NCI-H1048 (cell line): ENCODE results near the gene EPHA2.
"Not testable (repeated sequence)": the region's sequence is repeated elsewhere in the genome, so short reads cannot be mapped to it uniquely, and the experiment has no call there.

Experiments
- DNase-seq: peaks from one replicate; lab custom pipeline; 2025; lab: John Stamatoyannopoulos, UW

Gene EPHA2

DNA sequence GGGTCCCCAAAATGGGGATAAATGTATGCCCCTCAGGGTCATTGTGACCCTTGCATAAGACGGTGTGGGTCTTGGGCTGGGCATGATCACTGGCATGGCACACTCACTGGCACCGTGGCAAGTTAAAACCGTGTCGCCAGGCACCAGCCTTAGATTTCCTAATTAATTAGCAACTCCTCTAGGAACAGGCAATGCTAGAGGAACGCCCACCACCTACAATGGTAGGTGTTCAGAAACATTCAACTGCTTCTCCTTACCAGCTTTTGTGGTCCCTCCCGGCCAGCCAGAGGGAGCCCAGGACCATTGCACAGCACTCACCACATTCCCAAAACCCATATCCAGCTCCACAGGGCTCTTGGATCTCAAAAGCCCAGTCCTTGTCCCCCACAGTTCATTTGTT lies 36.4 kb downstream of the EPHA2 start:
- no peak for DNase-seq

DNA sequence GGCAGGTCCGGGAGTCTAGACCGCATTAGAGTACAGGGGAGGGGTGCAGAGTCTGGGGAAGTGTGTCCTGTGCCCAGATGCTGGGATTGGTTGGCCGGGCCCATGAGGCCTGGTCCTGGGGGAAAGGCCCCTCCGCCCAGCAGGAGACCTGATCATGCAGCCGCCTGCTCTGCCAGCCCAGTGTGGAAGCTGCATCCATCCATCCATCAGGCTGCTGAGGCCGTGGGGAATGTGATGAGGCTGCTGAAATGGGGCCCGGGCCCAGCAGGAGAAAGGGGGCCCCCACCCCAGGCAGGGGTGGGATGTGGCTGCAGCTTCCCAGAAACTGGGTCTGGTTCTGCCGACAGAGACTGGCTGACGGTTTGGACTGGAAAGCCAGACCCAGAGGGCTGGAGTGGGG lies 37.2 kb downstream of the EPHA2 start:
- no peak for DNase-seq

DNA sequence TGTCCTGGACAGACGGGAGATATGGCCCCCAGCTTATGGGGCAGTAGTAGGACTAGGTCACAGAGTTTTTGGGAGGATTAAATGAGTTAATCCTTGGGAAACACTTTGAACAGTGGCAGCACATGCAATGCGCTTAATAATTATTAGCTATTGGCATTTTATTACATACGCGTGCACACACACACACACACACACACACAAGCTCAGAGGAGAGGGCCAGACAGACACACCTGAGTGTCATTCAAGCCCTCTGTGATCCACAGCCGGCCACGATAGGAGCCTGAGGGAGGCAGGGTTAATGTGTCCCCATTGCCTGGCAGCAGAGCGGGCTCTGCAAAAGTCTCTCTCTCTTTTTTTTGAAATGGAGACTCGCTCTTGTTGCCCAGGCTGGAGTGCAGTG lies 37.9 kb downstream of the EPHA2 start:
- DNase-seq = no peak

DNA sequence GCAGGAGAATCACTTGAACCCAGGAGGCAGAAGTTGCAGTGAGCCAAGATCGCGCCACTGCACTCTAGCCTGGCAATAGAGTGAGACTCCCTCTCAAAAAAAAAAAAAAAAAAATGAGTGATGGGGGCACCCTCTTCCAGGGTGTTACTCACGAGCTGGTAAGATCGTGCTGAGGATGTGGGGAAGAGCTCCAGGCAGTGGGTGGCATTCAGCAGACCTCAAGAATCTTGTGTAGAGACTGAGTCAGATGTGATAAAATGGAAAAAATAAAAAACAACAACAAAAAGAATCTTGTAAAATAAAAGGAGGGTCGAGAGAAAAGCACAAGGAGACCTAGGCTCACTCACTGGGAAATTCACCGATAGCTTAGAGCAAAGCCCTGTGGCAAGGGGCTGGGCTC lies 38.5 kb downstream of the EPHA2 start:
- no peak for DNase-seq

DNA sequence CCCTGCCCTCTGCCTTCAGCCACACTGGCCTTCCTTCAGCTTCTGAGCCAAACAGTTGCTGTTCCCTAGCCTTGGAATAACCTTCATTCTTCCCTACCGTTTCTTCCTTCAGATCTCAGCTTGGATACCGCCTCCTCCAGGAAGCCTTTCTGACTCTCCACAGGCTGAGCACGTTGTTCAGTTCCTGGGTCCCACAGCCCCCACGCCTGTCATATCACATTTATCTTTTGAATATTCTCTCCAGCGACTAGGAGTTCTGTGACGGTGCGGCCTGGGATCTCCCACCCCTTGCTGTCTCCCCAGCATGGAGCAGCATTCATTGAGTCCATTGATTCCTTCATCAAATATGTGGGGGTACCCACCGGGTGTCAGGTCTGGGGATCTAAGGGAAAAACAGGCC lies 39.2 kb downstream of the EPHA2 start:
- no peak for DNase-seq

DNA sequence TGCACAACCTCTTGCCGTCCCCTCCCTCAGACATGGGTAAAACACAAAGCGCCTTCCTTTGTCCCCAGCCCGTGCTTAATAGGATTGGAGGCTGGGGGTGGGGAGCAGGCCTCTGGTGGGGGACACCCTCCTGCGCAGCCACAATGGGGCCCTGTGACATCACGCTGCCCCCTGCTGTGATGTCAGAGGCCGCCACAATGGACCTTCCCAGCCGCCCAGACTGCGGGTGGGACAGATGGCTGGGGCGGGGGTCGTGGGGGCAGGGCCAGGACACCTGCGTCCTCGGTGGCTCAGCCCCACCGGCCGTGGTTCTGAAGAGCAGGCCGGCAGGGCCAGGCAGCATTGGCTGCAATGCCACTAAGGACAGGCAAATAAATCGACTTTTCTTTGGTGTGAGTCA lies 39.9 kb downstream of the EPHA2 start:
- no peak for DNase-seq

DNA sequence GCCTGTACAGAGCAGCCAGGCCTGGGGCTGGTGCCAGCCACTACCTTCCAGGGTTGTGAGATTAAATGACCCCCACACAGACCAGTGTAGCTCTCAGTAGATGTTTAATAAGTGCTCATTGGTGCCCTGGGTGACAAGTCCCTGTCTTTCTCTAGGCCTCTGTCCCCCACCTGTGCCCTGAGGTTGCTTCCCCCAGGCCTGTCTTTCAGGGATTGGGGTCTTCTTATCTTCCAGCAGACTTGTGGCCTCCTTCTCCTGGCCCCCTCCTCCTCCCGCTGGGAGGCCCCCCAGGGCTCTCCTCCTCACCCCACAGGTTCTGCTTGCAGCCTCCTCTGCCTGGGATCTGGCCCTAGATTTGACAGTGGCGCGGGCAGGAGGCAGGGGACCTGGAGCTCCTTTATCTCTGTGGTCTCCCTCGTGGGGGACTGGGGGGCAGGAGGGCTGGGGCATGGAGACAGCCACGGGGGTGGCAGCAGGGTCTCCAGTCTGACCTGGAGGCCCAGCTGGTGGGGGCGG lies 40.3 kb downstream of the EPHA2 start:
- no peak for DNase-seq

DNA sequence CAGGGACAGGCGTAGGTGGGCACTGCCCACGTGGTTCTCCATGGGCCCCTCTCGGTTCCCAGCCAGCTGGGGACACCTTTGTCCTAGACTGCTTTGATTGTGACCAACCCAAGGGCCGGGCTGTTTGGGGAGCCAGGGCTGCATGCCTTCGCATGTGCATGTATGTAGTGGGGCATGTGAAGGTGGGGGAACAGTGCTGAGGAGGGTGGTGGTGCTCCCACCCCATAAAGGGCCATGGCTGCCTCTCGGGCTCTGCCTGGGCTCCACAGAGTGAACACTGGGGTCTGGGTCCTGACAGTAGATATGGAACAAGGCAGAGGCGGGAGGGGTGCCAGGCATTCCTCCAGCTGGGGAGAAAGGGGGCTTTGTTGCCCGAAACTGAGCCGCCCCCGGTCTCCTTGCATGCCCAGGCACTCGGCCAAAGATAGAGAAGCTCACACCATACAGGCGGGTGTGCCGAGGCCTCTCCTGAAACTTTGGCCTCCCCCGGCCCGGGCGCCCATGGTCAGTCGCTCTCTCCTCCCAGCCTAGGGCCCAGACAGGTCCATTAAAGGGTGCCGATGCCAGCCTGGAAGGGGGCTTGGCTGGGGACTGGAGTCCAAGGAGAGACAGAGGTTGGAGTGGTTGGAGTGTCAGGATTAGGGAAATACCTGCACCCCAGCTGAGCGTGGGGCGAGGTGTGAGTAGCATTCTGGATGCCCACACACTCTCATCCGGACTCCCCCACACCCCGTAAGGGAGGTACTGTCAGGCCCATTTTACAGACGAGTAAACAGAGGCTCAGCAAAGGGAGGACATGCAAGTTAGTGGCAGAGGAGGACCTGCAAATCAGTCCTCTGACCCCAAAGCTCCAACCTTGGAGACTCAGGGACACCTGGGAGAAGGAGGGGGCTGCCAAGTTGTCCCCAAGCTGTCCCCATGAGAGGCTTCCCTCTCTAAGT lies 41.1 kb downstream of the EPHA2 start:
- no peak for DNase-seq

DNA sequence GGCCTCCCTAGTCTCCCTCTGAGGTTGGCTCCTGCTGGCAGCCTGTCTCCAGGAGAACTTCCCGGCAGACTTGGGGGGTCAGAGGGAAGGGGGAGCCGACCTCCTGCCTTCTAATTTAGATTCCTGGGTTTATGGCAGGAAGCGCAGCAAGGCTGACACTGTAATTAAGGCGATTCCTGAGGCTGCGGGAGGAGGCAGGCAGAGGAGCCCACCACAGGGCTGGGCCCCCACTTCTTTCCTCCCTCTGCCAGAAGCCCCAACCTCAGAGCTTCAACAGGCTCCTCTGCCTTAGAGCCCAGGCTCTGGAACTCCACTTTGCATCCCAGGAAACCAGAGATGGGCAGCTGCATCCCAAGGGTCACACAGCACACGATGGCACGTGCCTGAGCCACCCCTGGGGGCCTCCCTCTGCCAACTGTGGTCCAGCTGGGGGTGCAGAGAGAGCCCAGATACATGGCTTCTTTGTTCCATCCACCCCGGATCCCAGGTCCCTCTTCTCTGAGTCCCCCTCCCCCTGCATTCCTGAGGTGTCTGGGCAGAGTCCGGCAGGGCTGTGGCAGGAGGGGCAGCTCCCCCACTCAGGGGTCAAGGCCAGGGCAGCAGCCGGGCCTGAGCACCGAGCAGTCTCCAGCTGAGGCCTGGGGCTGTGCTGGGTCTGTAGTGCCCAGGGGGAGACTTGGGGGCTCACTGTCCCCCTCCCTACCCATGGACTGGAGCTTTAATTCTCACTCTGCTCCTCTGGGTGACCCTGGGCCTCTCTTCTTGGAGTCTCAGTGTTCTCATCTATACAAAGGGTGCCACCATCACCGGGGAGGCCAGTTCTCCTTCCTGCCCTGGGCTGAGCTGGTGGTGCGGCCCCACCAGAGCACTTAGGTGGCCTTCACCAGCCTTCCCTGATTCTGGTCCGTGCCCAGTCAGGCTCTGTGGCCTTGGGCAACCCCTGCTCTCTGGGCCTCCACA lies 43.0 kb downstream of the EPHA2 start:
- no peak for DNase-seq

DNA sequence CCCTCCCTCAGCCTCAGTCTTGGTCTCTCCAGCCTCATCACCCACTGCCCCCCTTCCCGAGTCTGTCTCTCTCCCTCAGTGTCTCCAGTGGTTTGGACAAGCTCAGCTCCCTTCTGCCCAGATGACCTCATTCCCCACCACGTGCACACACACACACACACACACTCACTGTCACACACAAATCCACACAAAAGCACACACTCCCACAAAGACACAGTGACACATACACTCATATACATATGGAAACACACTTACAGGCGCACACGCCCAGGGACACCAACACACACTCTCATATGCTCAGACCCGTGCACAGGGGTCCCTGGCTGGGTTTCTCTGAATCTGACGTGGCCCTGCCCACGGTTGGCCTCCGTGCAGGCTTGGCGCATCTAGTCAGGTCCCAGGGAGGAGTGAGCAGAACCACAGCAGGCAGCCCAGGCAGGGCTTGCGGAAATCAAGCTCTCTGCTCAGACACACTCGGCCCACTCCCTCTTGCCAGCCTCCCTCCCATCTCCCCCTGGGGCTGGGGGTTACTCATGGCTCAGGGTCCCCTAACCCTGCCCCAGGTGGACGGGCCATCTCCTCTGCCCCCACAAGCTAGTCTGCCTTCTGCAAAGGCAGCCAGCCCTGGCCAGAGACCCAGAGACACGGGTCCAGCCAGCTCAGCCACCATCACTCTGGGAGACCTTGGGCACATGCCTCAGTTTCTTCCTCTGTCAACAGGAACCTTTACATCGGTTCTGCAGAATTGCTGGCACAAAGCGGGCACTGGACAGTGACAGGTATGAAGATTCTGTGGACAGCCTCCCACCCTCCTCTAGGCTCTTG lies 43.9 kb downstream of the EPHA2 start:
- no peak for DNase-seq

DNA sequence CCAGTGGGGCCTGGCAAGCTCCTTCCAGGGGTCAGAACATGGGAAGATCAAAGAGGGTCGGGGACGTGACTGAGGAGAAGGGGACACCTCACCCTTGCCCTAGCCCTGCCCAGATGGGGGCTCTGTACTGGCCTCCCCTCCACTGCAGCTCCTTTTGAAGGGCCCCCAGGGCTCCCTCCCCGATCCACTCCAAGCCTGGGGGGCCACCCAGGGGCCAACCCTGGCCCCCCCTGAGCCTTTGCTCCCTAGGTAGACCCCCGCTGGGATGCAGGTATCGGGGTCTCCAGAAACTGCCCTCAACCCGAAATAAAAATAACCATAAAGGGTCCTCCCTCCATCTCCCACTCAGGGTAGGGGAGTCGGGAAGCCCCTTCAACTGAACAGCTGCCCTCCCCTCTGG lies 45.0 kb downstream of the EPHA2 start:
- no peak for DNase-seq

DNA sequence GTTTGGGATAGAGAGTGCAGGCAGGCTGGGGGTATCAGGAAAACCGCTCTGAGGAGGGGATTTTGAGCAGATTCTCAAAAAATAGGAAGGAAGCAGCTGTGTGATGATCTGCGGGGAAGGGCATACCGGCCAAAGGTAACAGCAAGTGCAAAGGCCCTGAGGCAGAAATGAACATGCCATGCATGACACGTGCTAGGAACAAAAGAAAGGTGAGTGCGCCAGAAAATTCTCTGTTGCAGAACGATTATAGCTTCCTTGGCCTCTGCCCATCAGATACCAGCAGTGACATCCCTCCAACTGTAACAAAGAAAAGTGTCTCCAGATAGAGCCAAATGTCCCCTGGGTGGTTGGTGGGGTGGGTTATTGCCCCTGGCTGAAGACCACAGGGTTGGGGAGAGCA lies 45.4 kb downstream of the EPHA2 start:
- DNase-seq = no peak

DNA sequence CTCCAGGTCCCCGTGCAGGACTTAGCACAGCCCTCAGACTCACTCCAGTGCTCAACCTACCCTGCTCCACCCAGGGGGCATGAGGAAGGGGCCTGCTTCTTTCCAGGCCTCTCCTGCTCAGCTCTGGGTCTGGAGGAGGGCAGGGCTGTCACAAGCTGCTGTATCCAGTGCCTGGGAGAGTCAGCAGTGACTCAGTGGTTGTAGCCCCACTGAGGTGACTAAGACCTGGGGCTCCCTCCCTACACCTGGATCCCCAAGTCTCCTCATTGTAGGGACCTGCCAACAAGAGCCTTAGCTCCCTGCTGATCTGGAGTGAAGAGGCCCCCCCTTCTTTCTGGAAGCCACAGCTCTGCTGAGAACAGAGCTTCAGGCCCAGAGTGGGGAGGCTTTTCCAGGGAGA lies 46.3 kb downstream of the EPHA2 start:
- no peak for DNase-seq

DNA sequence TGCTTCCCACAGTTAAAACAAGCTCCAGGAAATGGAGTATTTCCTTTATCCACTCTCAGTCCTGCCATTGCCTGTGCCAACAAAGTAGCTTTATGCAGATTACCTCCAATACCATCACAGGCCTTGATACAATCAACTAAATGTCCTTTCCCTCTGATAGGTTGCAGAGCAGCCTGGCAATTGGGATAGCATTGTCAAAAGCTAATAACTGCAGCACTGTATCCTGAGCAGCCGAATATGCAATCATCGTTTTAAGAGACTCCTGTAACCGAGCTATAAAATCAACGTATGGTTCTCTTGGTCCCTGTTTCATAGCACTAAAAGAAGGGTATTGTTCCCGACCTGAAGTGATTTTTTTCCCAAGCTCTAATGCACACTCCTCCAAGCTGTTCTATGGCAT lies 48.8 kb downstream of the EPHA2 start:
- not testable (repeated sequence) for DNase-seq

DNA sequence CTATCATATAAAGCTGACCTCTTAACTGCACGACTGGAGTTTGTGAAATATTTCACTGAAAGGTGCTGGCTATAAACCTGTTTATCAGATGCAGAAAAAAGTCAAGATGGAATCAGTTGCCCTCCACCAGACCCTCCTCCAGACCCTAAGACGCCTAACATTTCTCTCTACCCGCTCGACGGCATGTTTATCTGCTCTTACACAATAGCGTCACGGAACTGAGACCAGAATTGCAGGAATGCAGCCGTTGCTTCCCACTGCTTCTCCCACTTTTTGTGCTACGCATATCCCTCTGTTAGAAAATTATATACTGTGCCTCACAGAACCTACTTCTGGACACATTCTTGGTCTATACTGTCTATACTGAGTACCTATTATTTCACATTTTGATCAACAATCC lies 54.2 kb downstream of the EPHA2 start:
- no peak for DNase-seq

DNA sequence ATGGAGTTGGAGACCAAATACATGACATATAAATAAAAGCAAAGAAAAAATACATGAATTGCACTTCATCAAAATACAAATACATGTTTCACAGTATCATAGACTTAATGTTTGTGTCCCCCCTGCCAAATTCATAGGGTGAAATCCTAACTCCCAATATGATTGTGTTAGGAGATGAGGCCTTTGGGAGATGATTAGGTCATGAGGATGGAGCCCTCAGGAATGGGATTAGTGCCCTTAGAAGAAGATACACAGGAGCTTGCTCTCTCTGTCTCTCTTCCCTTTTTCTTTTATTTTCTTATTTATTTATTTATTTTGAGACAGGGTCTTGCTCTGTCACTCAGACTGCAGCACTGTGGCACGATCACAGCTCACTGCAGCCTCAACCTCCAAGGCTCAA lies 56.5 kb downstream of the EPHA2 start:
- no peak for DNase-seq

DNA sequence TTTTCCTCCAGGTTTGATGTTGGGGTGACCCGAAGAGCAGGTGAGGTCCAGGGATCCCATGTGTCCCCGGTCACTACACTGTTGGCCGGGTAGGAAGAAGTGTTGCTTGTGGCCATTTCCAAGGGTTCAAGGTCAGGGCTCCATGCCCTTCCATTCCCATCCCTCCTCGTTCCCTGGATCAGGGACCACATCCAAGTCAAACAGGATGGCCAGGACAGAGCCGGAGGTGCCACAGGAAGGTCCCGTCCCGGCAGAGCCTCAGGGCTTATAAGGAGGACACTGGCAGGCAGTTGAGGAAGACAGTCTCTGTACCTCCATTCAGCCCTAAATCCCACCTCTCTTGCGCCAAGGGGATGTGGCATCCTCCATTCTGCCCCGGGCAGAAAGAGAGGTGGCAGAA lies 60.4 kb downstream of the EPHA2 start:
- DNase-seq = no peak

DNA sequence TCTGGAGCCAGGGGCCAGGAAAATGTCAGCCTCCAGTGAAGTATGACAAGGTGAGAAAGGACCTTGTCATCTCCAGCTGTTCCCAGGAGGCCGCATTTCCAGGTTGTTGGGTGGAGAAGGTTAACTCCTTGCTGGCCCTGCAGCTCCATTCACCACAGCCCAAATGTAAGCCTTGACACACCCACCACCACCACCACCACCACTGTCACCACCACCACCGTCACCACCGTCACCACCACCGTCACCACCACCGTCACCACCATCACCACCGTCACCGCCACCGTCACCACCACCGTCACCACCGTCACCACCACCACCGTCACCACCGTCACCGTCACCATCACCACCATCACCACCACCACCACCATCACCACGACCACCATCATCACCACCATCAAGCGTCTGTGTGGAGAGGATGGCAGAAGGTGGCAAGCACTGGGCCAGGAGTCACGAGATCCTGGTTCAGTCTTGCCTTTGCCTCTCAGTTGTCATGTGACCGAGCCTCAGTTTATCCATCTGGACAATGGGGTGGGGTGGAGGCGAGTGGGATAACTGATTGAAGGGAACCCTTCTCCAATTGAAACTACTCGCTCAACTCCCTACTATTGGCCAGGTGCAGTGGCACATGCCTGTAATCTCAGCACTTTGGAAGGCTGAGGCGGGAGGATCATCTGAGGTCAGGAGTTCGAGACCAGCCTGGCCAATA lies 61.3 kb downstream of the EPHA2 start:
- no peak for DNase-seq

DNA sequence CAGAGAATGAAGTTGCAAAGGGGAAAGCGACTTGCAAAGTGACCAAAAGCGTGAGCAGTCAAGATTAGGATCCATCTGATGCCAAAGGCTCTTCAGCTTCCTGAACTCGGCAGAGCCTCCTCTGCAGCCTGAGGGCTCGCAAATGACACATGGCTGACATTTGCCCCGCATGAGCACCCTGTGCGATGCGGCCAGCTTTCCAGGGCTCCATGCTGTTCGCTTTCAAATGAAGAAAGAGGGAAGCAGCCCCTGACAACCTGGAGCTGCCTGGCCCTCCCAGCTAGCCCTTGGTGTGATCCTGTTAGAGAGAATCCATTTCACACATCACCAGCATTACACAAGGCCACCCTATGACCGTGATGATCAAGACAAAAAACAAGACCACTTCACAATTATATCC lies 62.3 kb downstream of the EPHA2 start:
- DNase-seq = no peak

DNA sequence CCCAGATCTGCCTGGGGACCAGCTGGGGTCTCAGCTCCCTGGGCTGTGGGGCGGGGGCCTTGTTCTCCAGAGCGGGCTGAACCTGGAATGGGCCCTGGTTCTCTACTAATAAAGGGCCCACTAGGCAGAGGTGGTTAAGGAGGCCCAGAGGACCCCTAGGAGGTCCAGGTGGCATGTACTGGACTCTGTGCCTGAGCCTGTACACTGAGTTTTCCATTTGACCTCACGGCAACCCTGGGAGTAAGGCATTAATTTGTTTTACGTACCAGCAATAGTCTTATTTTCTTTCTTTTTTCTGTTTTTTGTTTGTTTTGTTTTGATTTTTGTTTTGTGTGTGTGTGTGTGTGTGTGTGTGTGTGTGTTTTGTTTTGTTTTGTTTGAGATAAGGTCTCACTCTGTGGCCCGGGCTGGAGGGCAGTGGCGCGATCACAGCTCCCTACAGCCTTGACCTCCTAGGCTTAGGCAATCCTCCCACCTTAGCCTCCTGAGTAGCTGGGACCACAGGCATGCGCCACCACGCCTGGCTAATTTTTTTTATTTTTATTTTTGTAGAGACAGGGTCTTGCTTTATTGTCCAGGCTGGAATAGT lies 62.9 kb downstream of the EPHA2 start:
- DNase-seq = no peak
